HG03064 (cell line): ENCODE results near the gene KIAA0586.
"Not testable (repeated sequence)": the region's sequence is repeated elsewhere in the genome, so short reads cannot be mapped to it uniquely, and the experiment has no call there.

Experiments
- ATAC-seq: cut with Tn5 transposase; IDR thresholded peaks from one replicate; pipeline ENCODE4 v1.9.1; 2021; ENCODE audit warnings: low read depth; ENCODE audit not compliant: unreplicated experiment

KIAA0586 gene

DNA sequence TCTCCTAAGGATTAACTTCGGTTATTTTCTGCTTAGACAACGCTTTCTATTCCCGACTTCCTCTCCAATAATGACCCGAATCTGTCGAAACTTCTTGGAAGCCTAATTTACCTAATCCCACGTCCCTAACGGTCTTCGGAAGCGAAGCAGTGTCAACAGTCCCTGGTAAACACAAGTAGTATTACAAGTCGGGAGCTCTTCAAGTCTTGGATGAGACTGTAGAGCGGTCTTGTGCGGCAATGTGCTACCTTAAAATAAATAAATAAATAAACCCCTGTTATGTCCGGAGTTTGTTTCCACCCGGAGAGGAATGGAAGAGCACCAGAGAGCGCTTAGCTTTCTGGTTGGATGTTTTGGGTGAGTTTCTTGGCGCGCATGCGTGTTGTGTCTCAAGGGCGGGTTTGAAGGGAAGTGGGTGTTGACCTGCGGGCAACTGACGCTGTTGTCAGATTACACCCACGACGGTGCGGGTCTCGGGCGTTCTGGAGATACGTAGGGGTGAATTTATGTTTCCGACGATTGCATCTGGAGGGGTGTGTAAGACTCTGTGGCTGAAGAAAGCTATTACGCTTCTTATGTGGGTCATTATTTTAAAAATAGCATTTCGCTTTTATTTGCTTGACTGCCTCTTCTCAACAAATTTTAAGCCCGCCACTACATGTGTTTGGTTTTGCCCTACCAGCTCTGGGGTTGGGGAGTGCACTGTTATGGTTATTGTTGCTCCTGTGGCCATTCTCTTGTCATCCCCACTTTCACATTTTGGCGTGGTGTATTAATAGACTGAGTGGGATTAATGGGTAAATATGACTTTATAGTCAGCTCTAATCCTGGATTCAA, at the start of gene KIAA0586, which contains the start of gene TIMM9:
KIAA0586 (plus strand) TSS at position 439 of the 837 bp plus-strand sequence. CDS start 546 bp downstream, outside the sequence.
TIMM9 (minus strand) TSS at position 251 of the 837 bp plus-strand sequence. CDS start 15,586 bp downstream, outside the sequence.
- peak; percentile 80 for ATAC-seq

DNA sequence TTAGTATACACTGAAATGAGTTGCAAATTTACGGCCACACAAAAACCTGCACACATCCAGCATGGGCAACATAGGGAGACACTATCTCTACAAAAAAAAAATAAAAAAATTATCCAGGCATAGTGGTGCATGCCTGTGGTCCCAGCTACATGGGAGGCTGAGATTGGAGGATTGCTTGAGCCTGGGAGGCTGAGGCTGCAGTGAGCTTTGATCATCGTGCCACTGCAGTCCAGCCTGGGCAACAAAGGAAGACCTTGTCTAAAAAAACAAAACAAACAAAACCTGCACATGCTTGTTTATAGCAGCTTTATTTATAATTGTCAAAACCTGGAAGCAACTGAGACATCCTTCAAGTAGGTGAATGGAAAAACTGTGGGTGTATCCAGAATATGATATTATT, 36.7 kb upstream of the KIAA0586 start:
- no peak for ATAC-seq

DNA sequence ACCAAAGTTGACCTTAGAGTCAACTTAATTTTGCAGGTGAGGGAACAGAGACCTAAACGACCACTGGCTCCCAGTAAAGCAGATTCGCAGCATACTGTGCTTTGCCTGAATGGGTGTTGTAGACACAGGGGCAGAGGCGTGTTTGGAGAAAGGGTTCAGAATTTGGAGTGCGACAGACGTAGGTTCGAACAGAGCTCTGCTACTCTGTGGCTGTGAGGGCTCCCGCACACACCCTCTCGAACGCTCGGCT, 32.0 kb upstream of the KIAA0586 start:
- peak; percentile 12 for ATAC-seq

DNA sequence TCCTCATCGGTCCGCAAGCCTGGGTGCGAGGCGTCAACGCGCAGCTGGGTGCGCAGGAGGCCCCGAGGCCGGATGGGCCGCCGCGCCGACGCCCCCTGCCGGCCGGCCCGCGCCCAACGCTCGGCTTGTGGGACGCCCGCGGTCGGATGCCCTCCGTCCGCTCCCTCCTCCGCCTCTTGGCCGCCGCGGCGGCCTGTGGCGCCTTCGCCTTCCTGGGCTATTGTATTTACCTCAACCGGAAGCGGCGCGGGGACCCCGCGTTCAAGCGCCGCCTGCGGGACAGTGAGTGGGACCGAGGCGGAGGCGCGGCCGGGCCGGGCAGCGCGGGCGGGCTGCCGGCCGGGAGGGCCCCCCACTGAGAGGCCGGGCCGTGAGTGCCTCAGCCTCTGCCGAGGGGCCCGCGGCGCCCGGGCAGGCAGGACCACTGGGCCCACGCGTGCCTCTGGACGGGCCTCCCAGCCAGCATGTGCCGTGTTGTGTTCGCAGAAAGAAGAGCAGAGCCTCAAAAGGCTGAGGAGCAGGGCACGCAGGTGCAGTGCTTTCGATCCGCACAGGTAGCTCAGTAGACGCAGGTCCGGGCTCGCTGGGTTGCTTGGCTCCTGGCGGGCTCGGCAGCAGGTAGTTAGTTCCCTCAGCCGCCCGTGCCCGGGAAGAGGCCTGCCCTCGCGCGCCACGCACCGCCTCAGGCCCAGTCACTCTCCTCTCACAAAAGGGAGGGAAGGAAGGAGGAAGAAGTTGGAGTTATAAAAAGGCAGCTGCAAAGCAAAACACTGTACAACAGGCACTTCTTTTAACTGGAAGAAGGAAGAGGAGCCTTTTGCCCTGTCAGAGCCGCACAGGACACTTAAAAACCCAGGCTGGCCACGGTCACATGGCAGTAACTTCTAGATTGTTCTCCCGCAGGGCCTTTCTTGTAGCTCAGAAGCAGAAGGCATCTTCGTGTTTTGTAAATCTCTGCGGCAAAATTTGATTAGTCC, 31.4 kb upstream of the KIAA0586 start, which contains the start of gene TOMM20L:
TOMM20L (plus strand) TSS at position 119 of the 977 bp plus-strand sequence; CDS start at position 147, 28 bp downstream.
- peak; percentile 90 for ATAC-seq

DNA sequence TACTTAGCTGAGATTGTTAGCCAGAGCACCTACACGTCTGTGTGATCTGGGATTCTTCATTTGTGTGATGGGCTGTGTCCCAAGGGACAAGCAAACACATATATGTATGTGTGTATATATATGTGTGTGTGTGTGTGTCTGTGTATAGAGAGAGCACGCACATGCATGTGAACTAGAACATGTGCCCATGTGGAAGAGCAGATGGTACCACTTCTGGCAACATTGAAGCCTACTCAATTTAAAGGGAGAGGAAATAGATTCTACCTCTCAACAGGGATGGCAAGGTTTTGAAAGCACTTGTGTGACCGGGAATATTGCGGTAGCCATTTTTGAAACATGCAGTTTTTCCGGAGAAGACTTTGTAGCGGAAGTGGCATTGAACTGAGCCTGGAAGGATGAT, 30.4 kb upstream of the KIAA0586 start:
- ATAC-seq: no peak

DNA sequence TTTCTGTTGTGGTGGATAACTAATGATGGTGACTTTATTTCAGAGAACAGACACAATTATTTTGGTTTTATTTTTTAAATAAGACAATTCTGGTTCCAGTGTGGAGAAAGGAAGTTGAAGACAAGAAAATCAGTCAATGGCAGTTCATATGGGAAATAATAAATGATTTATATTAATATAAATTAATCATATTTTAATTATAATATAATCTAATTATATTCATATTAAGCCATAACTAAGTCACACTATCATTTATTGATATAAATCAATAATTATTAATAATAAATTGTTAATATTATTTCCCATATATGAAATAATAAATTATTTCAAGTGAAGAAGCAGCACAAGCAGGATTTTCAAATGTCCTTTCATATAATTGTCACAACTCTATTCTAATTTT, 29.0 kb upstream of the KIAA0586 start:
- ATAC-seq: no peak

DNA sequence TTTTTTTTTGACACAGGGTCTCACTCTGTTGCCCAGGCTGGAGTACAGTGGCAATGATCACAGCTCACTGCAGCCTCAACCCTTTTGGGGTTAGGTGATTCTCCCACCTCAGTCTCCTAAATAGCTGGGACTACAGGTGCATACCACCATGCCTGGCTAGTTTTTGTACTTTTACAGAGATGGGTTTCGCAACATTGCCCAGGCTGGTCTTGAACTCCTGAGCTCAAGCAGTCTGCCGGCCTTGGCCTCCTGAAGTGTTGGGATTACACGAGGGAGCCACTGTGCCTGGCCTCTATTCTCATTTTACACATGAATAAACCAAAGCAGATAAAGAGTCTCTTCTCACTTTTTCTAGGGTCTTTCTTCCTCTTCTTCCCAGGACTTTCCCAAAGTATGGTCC, 28.6 kb upstream of the KIAA0586 start:
- ATAC-seq: no peak

DNA sequence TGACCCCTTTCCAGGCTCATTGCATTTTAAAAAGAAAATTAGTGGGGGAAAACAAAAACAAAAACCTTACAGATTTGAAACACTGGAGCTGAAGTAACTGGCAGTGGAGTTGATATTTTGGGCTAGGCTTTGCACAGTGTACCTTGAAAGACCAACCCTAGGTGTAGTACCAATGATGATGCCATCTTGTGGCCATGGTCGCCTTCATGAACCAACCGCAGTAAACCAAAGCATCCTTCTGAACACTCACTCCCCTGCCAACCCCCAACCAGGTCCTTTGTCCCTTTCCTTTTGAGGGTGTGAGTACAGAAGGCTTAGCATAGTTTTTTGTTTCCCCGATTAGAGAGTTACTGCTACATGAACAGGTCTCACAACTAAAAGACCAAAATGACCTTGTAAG, 25.9 kb upstream of the KIAA0586 start:
- ATAC-seq: no peak

DNA sequence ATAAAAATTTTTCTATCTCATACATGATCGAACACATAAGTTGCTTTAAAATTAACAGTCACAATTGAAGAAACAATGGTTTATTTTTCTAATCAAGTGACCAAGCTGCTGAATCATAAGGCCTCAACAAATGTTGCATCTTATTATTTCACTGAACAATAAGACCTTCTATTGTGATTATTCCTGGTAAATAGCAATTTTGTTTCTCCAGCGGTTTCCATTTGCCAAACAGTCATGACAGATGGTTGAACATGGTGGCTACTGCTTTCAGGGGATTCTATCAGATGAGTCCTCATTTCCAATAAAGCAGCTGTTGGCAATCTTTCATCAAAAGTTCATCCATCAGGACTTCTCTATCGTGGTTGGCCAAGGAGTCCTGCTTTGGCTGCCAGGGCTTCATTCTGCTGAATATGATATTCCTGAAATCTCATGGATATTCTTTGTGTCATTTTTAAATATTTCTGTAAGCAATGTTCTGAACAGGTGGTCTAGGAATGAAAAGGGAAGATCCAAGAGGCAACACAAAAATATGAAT, 18.8 kb upstream of the KIAA0586 start:
- ATAC-seq: no peak

DNA sequence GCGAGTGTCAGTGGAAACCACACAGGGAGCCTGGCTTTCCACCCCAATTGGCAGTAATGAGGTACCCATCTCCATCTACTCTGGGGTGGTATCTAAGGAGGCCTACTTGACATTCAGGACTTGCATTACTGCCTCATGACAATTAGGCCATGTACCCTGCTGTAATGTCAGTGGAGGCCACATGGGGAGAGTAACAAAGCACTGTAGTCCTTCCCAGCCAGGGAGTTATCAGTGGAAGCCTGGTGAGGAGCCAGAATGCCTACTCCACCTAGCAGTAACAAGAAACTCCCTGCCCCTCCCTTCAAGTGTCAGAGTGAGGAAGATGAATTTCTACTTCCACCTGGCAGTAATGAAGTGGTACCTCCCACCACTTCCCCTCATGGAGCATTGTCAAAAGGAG, 12.7 kb upstream of the KIAA0586 start:
- no peak for ATAC-seq

DNA sequence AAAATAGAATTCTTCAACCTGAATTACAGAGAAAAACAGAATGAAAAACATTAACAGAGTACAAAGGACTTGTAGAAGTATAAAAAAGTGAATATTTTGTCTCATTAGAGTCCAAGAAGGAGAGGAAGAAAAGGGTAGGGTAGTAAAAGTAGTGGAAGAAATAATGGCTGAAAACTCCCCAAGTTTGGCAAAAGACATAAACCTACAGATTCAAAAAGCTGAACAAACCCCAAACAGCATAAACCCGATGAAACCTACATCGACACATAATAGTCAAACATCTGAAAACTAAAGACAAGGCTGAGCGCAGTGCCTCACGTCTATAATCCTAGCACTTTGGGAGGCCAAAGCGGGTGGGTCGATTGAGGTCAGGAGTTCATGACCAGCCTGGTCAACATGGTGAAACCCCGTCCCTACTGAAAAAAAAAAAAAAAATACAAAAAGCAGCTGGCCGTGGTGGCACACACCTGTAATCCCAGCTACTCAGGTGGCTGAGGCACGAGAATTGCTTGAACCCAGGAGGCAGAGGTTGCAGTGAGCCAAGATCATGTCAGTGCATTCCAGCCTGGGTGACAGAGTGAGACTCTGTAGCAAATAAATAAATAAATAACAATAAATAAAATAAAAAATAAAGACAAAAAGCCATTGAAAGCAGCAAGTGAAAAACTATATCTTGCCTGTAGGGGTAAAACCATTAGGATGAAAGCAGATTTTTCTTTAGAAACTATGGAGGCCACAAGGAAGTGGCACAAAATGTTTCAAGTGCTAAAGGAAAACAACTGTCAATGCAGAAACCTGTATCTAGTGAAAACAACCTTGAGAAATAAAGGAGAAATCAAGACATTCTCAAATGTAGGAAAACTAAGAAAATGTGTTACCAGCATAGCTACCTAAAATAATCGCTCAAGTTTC, 11.6 kb upstream of the KIAA0586 start:
- no peak for ATAC-seq

DNA sequence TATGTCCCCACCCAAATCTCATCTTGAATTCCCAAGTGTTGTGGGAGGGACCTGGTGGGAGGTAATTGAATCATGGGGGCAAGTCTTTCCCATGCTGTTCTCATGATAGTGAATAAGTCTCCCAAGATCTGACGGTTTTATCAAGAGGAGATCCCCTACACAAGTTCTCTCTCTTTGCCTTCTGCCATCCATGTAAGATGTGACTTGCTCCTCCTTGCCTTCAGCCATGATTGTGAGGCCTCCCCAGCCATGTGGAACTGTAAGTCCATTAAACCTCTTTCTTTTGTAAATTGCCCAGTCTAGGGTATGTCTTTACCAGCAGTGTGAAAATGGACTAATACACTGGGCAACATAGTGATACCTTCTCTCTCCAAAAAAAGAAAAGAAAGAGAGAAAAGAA, 10.6 kb upstream of the KIAA0586 start:
- ATAC-seq: not testable (repeated sequence)

DNA sequence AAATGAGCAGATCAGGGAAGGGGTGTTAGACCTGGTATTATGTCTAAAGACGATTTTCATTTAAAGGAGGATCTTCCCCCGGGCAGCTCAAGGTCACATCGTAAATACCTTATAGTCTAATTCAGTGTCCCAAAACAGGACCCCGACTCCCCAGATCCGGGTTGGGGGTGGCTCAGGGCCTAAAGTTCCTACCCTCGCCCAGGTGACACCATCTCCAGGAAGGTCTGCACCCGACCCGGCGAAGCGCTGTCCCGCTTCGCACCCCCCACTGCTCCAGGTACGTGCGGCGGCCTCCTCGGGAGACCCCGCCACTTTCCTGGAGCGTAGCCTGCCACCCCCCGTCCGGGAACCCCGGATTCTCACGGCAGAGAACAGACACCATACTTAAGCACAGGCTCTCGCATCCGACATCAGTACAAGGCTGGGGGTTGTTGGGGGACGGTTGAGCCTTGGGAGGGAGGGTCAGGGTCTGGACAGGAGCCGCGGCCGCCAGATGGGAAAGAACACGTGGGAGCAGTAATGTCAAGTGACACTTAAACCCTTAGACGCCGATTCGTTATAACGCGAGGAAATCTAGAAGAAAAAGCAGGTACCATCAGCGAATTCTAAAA, 744 bp upstream of the KIAA0586 start:
- ATAC-seq: no peak

DNA sequence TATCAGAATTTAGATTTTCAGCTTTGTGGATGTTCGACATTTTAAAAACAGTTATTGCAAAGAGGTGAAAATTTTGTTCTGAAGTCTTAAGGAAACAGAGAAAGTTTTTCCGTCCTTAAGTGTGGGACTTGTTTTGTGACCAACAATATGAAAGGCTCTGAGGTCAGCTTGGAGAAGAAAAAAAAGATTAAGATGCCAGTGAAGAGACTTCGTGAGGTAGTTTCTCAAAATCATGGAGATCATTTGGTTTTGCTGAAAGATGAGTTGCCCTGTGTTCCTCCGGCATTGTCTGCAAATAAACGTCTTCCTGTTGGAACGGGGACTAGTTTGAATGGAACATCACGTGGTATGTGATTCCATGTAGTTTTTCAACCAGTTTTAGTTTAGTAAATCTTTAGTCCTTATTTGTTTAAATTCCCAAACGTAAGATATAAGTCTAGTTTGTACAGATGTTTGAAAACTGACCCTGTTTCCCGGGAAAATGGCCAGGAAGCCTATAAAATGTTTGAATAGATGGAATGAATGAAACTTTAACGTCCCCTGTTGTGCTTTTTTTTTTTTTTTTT, 682 bp downstream of the KIAA0586 start:
- peak; percentile 25 for ATAC-seq

DNA sequence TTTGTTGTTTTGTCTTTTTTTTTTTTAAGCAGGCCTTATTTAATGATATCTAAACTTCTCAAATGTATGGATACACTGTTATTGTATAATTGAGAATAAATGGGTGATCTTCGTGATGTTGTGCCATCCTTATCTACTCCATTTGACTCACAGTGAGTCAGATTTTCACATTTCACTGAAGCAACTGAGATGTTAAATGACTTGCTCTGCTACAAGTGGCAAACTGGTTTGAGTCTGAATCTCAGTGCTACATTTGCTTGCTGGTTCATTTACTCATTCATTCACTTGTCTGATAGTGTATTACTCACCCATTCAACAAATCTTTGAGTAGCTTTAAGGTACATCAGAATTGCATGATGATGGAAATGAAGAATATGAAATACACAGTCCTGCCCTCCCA, 2.6 kb downstream of the KIAA0586 start:
- ATAC-seq: no peak

DNA sequence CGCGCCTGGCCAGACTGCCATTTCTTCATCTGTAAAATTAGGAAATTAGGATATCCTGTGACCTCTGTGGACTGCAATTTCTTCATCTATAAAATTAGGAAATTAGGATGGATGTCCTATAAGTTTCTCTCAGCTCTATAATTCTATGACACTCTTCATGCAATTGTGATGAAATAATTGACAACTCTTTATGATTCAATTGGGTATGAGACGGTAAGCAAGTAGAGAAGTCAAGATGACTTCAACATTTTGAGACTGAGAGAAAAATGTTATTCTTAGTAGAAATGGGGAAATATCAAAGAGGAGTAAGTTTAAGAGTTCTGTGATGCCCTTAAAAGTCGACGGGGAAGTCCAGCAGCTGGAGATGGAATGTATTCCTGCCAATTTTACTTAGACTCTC, 12.0 kb downstream of the KIAA0586 start:
- ATAC-seq: no peak

DNA sequence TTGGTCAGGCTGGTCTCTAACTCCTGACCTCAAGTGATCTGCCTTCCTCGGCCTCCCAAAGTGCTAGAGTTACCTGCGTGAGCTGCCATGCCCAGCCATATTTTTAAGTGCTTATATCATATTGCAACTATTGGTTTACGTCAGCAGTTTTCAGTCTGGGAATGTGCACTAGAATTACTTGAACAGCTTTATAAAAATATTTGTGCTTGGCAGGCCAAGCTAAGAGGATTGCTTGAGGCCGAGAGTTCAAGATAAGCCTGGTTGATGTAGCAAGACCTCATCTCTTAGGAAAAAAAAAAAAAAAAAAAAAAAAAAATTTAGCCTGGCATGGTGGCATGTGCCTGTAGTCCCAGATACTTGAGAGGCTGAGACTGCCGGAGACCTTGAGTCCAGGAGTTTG, 17.1 kb downstream of the KIAA0586 start:
- no peak for ATAC-seq

DNA sequence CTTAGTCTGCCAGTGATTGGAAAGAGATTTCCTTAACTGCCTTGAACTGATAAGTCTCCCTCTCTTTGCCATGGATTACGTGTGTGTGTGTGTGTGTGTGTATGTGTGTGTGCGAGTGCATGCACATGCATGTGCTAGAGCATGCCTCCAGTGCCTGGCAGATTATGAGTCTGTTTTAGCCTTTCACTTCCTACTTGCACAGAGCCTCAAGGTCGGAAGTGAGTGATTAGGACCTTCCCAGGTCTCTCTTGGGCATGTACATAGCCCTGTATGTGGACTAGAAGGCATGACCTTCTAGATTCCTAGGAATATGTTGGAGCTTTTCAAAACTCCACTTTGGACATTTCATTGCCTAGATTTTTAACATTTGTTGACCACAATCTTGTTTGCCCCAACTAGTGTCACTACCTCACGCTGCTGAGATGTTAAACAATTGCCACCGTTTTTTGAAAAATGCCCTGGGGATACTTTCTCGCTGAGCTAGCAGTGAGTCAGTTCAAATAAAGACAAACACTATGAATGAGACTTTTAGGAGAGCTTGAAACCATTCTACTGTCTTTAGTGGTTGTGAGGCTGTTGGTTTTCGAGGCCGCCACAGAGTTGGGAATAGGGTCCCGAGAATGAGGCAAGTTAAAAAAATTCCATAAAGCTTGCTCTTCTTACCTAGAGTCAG, 28.2 kb downstream of the KIAA0586 start:
- no peak for ATAC-seq

DNA sequence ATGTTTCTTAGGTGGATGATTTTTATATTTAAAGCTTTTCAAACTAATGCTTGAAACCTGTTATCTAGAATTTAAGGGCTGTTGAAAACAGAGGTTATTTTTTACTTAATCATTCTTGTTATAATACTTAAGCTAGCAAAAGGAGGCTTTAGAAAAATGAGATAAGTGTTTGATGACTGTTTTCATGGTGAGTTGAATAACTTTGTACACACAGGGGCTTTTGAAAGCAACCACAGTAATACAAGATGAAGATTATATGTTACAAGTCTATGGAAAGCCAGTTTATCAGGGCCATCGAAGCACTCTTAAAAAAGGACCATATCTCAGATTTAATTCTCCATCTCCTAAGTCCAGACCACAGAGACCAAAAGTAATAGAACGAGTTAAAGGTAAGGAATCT, 33.3 kb downstream of the KIAA0586 start:
- ATAC-seq: no peak
